Measurements from ENCODE around the gene PRAC1.

PRAC1 gene

GRCh38 chr17:48747445-48748363 is 25.4 kb upstream of the PRAC1 start:
- no peak for DNase-seq (ENCODE audit: low read depth in 2 of 2)

DNA sequence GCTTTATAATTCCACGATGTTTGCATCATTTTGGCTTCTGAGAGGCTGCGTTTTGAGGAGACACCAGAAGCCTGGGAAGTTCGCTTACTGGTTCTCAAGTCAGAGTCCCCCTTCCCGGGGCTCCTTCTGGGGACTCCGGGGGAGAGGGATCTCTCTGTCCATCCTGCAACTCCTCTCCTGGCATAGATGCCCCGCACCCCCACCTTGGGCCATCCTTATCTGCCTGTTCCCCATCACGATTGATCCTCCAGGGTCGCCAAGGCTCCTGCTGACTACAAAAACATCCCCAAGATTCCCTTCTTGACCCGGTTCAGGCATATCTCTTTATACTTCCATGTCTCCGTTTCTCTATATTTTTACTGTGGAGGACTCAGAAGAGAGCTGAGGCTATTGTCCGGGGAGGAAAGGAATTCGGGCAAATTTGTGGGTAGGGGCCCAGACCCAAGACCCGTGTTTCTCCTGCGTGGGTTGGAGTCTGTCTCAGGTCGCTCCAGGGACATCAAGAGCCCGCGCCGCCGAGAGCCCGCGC is 24.7 kb upstream of the PRAC1 start:
- no peak for DNase-seq (ENCODE audit: low read depth in 2 of 2)

DNA sequence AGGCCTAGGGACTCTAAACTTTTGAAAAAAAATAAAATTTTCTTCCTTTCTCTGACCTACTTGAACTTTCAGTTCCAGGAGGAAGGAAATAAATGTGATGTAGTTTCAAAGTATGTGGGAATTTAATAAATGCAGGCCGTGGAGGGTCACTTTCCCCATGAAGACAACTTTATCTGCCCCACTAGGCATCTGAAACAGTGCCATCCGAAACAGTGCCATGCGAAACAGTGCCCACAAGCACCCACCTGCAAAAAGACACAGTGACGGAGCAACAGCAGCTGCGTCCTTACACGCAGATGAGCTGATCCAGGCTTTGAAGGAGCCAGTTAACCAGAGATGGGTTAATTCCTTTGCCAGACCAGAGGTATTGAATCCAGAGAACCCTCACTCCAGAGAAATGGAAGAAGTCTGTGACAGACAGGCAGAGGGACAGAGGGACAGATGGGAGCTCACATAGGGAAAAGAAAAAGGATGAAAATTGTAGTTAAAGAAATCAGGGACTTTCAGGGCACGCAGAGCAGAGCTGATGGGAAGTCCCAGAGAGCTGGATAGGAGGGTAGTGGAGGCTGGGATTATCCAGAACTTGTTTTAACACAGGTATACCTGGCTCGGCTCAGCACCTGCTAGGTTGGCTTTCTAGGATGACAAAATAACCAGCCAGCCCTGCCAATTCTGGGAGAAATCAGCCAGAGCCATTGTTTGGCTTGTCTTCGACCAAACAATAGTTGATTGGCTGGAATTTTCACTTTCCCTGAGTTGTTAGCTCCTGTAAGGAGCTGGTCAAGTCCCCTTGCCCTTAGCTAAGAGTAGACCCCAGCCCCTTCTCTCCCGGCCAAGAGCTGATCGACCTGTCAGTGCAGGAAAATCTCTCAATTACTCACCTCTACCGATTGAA is 23.3 kb upstream of the PRAC1 start:
- no peak for DNase-seq (ENCODE audit: low read depth in 2 of 2)

- DNase-seq (ENCODE audit: low read depth in 2 of 2), result no peak
These were observed 18.2 kb upstream of the PRAC1 start for GRCh38 chr17:48740537-48740936.

- DNase-seq (ENCODE audit: low read depth in 2 of 2), result no peak
These were observed 16.6 kb upstream of the PRAC1 start for GRCh38 chr17:48738803-48739526.

GRCh38 chr17:48738424-48738802 is 16.1 kb upstream of the PRAC1 start:
- no peak for DNase-seq (ENCODE audit: low read depth in 2 of 2)

DNA sequence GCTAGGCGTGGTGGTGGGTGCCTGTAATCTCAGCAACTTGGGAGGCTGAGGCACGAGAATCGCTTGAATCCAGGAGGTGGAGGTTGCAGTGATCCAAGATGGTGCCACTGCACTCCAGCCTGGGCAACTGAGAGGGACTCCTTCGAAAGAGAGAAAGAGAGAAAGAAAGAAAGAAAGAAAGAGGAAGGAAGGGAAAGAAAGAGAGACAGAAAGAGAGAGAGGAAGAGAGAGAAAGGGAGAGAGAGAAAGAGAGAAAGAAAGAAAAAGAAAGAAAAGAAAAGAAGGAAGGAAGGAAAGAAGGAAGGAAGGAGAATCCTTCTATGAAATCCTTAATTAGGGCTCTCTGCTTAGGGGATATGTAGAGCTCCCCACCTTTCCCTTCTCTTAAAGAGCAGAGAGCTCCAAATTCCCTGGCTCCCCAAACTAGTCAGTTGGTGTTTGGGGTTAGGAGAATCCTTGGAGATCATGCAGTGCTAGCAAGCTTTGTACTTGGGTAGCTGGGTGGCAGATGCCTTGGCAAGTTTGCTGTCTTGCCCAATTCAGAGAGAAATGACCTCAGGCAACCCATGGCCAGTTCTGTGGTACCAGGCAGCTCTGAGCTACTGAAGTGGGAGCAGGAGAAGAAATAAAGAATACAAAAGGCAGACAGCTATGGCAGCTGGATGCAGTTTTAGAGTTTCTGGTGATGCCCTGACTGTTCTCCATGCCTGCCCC is 15.2 kb upstream of the PRAC1 start:
- no peak for DNase-seq (ENCODE audit: low read depth in 2 of 2)

GRCh38 chr17:48735062-48735351 is 12.7 kb upstream of the PRAC1 start:
- no peak for DNase-seq (ENCODE audit: low read depth in 2 of 2)

DNA sequence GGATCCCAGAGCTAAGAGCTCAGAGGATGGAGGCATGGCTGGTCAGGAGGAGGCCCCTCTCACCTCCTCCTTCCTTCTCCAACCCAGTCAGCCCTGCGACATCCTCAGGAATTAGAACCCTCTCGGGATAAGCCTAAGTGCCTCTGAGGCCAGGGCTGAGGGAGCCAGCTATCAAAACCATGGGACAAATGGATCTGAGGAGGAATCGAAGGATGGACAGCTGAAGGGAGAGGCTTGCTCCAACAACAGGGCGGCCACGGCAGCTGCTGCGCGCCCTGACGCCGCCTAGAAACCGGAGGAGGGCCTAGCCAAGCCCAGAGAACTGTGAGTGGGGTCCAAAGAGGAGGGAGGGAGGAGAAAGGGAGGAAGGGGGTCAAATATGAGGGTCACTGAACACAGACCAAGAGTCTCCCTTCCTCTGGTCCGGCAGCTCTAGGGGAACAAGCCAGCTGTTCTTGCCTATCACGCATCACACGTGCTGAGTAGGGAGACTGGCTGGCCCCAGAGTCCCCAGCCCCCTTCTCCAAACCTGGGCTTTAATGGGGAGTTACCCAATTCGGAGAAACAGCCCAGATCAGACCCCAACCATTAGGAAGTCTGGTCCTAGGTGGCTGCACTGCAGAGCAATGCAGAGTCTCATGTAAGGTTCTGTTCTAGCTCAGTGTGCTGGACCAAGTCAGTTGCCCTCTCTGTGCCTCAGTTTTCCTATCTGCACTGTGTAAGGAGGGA is 12.2 kb upstream of the PRAC1 start:
- DNase-seq (ENCODE audit: low read depth in 2 of 2), result no peak

DNA sequence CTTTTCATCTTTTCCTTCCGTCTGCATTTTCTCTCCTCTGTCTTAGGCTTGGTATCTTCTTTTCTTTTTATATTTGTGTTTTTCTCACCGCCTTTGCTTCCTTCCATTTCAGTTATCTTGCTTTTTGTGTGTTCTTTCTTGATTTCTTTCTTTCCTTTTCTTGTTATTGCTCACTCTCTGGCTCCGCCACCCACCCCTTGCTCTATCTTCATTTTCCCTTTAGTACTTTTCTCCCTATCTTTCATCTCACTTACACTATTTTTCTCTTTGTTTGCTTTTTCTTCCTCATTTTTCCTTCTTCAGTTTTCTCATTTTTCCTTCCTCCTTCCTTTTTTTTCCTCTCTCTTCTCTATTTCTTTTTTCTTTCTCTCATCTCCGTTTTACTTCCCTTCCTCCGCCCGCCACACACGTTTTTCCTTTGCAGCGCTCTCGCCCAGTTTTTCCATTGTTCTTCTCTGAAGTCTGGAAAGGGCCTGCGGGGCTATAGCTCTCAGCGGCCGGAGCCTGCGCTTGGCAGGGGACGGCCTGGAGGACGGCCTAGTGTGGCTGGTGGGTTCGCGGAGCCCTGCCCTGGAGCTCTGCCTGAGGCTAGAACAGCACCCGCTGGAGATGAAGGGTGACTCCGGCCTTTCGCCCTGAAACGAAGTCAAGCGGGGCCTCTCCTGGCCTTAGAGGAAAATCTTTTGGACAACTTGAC is 11.5 kb upstream of the PRAC1 start:
- no peak for DNase-seq (ENCODE audit: low read depth in 2 of 2)

DNA sequence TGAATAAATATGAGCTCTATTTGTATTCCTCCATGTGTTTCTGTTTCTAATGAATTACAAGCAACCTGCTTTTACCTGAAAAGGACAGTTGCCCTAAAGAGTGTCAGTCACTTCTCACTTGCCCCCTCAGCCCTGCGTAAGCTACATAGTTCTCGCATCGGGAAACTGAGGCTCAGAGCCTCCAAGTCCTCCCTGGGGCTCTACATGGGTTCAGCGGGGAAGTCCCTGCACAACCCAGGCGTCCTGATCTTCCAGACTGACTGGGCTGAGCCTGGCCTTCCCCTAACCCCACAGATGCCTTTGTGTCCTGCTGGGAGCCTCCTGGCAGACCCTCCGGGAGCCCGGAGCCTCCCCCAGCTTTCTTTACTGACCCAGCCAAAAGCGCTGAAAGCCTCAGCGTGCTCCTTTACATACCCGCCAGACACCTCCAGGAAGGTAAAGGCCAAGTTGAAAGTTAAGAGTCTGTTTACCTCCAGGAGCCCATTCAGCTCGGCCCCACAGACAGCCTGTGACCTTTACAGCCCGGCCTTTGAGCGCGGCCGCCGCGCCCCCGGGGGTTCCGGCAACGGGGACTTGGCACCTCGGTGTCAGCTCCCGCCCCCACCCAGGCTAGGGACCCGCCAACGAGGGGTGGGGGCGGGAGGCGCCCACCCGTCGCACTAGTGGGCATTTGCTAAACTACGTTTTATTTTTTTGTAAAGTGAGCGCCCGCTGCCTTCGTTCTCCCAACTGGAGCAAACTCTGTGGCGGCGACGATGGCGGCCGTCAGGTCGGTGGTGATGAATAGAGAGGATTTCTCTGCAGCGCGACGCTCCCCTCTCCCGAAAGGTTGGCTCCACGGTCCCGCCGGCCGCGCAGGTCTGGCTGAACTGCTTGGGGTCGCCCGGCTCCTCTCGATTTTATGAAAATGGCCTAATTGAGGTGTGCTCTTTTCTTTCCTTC is 10.6 kb upstream of the PRAC1 start:
- DNase-seq (ENCODE audit: low read depth in 2 of 2), result no peak

DNA sequence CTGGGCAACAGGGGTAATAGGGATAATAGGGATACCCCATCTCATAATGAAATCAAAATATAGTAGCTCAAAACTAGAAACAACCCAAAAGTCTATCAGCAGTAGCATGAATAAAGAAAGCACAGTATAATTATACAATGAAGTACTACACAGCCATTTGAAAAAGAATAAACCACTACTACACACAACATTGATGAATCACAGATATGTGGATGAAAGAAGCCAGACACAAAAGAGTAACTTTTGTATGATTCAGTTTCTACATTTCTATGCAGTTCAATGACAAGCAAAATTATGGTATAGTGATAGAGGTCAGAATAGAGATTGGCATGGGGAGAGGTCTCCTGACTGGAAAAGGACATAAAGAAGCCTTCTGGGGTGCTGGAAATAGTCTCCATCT is 9.0 kb upstream of the PRAC1 start:
- no peak for DNase-seq (ENCODE audit: low read depth in 2 of 2)

DNA sequence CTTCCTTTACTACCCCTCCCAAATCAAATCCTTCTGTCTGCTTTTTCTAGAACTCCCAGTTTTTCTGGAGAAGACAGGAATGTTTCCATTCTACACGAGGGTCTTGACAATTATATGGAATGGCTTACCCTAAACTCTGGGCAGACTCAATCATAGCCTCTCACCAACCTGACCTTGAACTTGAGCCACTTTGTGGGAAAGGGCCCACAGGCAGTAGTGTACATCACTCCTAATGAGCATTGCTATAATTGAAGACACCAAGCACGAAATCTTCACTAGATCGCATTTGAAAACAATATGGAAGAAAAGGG is 7.9 kb upstream of the PRAC1 start:
- DNase-seq (ENCODE audit: low read depth in 2 of 2), result no peak

DNA sequence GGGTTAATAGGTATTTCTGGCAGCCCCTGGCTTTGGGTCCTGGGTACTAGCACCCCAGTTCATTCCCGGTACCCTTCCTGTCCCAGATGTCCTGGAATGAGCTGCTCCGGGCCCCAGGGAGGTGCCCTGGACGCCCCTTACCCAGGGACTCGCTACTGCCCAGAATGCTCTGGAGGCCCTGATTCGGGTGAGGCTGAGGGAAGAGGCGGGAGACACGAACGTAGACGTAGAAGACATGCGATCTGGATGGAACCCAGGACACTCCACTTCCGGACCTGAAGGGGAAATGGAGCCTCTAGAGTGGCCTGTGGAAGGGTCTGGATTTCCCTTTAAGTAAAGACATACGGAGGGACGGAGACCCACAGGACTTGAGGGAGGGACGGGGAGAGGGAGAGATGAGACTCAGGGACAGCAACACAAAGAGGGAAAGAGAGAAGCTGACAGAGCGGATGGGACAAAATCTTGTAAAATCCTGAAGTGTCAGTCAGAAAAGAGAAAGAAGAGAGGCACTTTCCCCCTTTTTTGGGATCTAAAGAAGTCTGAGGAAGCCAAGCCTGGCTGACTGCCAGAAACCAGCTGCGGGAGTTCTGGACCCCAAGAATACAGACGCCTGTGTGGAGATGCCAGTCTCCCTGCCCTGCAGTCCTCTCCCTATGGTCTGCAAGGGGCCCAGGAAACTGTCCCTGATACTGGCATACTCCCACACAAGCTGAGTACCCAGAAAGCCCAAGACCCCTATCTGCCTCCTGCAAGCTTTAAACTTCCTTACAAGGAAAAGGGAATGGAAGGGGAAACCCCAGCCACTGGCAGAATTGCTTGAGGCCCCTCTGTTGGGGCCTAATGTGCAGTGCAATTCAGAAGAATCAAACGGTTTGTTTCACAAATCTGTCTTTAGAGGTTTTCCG is 7.3 kb upstream of the PRAC1 start:
- DNase-seq (ENCODE audit: low read depth in 2 of 2), result no peak

- DNase-seq (ENCODE audit: low read depth in 2 of 2), result no peak
These were observed 6.2 kb upstream of the PRAC1 start, which contains the start of gene HOXB13 for GRCh38 chr17:48728232-48729231. HOXB13 (minus strand) TSS chr17:48728750; CDS start chr17:48728593, 157 bp downstream.

- no peak for DNase-seq (ENCODE audit: low read depth in 2 of 2)
These were observed 5.3 kb upstream of the PRAC1 start for GRCh38 chr17:48727415-48728175.

Measured in stimulated activated CD8-positive, alpha-beta memory T cell treated with anti-CD3 and anti-CD28 coated beads, Interleukin-15, amount 100 ng/mL, for 4 hours (primary cell).